Measurements from ENCODE around the gene NRP1.

DNA sequence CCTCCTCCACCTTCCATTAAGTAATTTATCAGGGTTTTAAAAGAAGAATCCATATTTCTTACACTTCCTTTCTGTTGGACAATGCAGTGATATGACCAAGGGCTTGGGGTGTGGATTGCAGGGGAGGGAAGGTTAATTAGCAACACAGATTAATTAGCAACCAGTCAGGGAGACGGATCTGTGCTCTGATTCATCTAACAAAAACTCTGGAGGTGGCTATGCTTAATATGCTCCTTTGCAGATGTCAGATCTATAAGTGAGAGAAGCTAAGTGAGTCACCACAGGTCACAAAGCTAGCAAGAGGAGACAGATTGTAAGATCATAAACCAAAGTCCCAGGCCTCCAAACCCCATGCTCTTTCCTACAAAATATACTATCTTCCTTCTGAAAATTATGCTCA, 197.7 kb downstream of the NRP1 start:
- TF ChIP-seq, protein P1, sequence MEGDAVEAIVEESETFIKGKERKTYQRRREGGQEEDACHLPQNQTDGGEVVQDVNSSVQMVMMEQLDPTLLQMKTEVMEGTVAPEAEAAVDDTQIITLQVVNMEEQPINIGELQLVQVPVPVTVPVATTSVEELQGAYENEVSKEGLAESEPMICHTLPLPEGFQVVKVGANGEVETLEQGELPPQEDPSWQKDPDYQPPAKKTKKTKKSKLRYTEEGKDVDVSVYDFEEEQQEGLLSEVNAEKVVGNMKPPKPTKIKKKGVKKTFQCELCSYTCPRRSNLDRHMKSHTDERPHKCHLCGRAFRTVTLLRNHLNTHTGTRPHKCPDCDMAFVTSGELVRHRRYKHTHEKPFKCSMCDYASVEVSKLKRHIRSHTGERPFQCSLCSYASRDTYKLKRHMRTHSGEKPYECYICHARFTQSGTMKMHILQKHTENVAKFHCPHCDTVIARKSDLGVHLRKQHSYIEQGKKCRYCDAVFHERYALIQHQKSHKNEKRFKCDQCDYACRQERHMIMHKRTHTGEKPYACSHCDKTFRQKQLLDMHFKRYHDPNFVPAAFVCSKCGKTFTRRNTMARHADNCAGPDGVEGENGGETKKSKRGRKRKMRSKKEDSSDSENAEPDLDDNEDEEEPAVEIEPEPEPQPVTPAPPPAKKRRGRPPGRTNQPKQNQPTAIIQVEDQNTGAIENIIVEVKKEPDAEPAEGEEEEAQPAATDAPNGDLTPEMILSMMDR (IDR thresholded peaks at IDR 0.05; ENCODE audit: extremely low read depth in 1 of 2, insufficient read depth in 1 of 2, low read depth in 1 of 2, low read length in 2 of 2) = no peak
- TF ChIP-seq POLR2A (IDR thresholded peaks at IDR 0.05; ENCODE audit: low read depth, low read length) (no peak), GATA2 (IDR thresholded peaks at IDR 0.05; ENCODE audit: insufficient read depth, insufficient read length, low read depth, low read length) (no peak), POLR2AphosphoS5 (IDR thresholded peaks at IDR 0.05; ENCODE audit: insufficient read depth, low read depth, low read length) (no peak), EZH2 (IDR thresholded peaks at IDR 0.05; ENCODE audit: borderline replicate concordance, low read depth, low read length, severe bottlenecking) (no peak), MYC (IDR thresholded peaks at IDR 0.05; ENCODE audit: low read depth, low read length) (no peak)
- TF ChIP-seq, protein P2, sequence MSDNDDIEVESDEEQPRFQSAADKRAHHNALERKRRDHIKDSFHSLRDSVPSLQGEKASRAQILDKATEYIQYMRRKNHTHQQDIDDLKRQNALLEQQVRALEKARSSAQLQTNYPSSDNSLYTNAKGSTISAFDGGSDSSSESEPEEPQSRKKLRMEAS (IDR thresholded peaks at IDR 0.05; ENCODE audit: insufficient read depth, insufficient read length) = no peak

Measured in endothelial cell of umbilical vein (primary cell).